HEK293 (cell line): ENCODE results near the gene PRCD.
"Not testable (repeated sequence)": the region's sequence is repeated elsewhere in the genome, so short reads cannot be mapped to it uniquely, and the experiment has no call there.

ENCODE experiments used
- CTCF ChIA-PET: fragments of 350-600 bp; formaldehyde crosslinking; extraction: SDS; loops from one replicate; lab custom pipeline; 2021; ENCODE audit warnings: antibody characterized with exemption; lab: Yijun Ruan, JAX
- POLR2A ChIA-PET: fragments of 300-600 bp; formaldehyde crosslinking; extraction: SDS; loops from one replicate; lab custom pipeline; 2020; ENCODE audit warnings: antibody characterized with exemption, inconsistent platforms; lab: Yijun Ruan, JAX
- H3K27ac ChIP-seq: fragments of 200-500 bp; sonication (Bioruptor generic); 2 replicates; pipeline ENCODE4 v1.5.1; 2014; ENCODE audit warnings: low read depth, low read length, control low read depth, inconsistent platforms; ENCODE audit errors: extremely low read depth
- H3K36me3 ChIP-seq, 2 experiments: fragments of 200-500 bp in 1 of 2; sonication (Bioruptor generic) in 1 of 2; 1 replicate in 1 of 2; 2 replicates in 1 of 2; pipeline ENCODE4 v1.5.1; 2014 to 2017; ENCODE audit warnings: inconsistent platforms in 2 of 2, low read length in 2 of 2; ENCODE audit not compliant: control insufficient read depth in 2 of 2, insufficient read depth in 1 of 2
- H3K4me1 ChIP-seq: fragments of 200-500 bp; sonication (Bioruptor generic); 2 replicates; pipeline ENCODE4 v1.5.1; 2014; ENCODE audit warnings: mild to moderate bottlenecking, low read length, inconsistent platforms; ENCODE audit not compliant: control insufficient read depth, insufficient read depth
- H3K4me3 ChIP-seq: 2 replicates; pipeline ENCODE4 v1.5.1; 2011; ENCODE audit warnings: low read depth, mild to moderate bottlenecking, control low read depth, low read length, moderate library complexity
- H3K9me3 ChIP-seq: fragments of 200-500 bp; sonication (Bioruptor generic); 2 replicates; pipeline ENCODE4 v1.5.1; 2014; ENCODE audit warnings: low read depth, low read length, inconsistent platforms; ENCODE audit not compliant: control insufficient read depth, insufficient read depth
- EGR2 ChIP-seq: fragments of 450-650 bp; formaldehyde crosslinking; IDR thresholded peaks from 2 replicates; pipeline ENCODE4 v1.5.1; 2016; ENCODE audit warnings: low read depth, missing biosample characterization, missing genetic modification characterization
- GLI2 ChIP-seq: fragments of 450-650 bp; formaldehyde crosslinking; IDR thresholded peaks from 2 replicates; pipeline ENCODE4; 2017; ENCODE audit warnings: missing biosample characterization, missing genetic modification characterization, low read depth, borderline replicate concordance
- GLIS1 ChIP-seq: fragments of 450-650 bp; formaldehyde crosslinking; IDR thresholded peaks from 2 replicates; pipeline ENCODE4 v1.5.1; 2016; ENCODE audit warnings: missing biosample characterization, missing genetic modification characterization
- GLIS2 ChIP-seq: fragments of 450-650 bp; formaldehyde crosslinking; IDR thresholded peaks from 2 replicates; pipeline ENCODE4 v1.5.1; 2016; ENCODE audit warnings: missing biosample characterization, missing genetic modification characterization
- HOXC10 ChIP-seq: sonication (generic); formaldehyde crosslinking; IDR thresholded peaks from 2 replicates; pipeline ENCODE4 v1.8.1; 2023; ENCODE audit warnings: mild to moderate bottlenecking, missing genetic modification reagents
- KLF16 ChIP-seq: fragments of 450-650 bp; formaldehyde crosslinking; IDR thresholded peaks from 2 replicates; pipeline ENCODE4 v1.5.1; 2017; ENCODE audit warnings: missing biosample characterization, missing genetic modification characterization
- KLF17 ChIP-seq: fragments of 450-650 bp; formaldehyde crosslinking; IDR thresholded peaks from 2 replicates; pipeline ENCODE4 v1.5.1; 2016; ENCODE audit warnings: missing biosample characterization, missing genetic modification characterization
- KLF7 ChIP-seq: fragments of 450-650 bp; formaldehyde crosslinking; IDR thresholded peaks from 2 replicates; pipeline ENCODE4 v1.5.1; 2016; ENCODE audit warnings: missing biosample characterization, missing genetic modification characterization, borderline replicate concordance
- PRDM10 ChIP-seq: fragments of 450-650 bp; formaldehyde crosslinking; IDR thresholded peaks from 2 replicates; pipeline ENCODE4 v1.5.1; 2016; ENCODE audit warnings: missing biosample characterization, missing genetic modification characterization
- SP2 ChIP-seq: fragments of 450-650 bp; formaldehyde crosslinking; IDR thresholded peaks from 2 replicates; pipeline ENCODE4 v1.5.1; 2016; ENCODE audit warnings: missing biosample characterization, missing genetic modification characterization
- TCF7L2 ChIP-seq: IDR thresholded peaks from 2 replicates; pipeline ENCODE4 v1.6.1; 2011; ENCODE audit warnings: low read depth, mild to moderate bottlenecking, inconsistent platforms, low read length, moderate library complexity, borderline replicate concordance
- ZBTB10 ChIP-seq: fragments of 450-650 bp; formaldehyde crosslinking; IDR thresholded peaks from 2 replicates; pipeline ENCODE4 v1.5.1; 2016; ENCODE audit warnings: missing biosample characterization, missing genetic modification characterization
- ZFHX2 ChIP-seq: fragments of 450-650 bp; formaldehyde crosslinking; conservative IDR thresholded peaks from 2 replicates; pipeline ENCODE4 v1.5.1; 2016; ENCODE audit warnings: missing biosample characterization, missing genetic modification characterization
- ZIC2 ChIP-seq: fragments of 450-650 bp; formaldehyde crosslinking; IDR thresholded peaks from 2 replicates; pipeline ENCODE4 v1.5.1; 2016; ENCODE audit warnings: missing biosample characterization, missing genetic modification characterization
- ZNF513 ChIP-seq: fragments of 450-650 bp; IDR thresholded peaks from 2 replicates; pipeline ENCODE4 v1.5.1; 2018; ENCODE audit warnings: missing biosample characterization, missing genetic modification characterization

Gene PRCD

GRCh38 chr17:76525513-76525833 is 14.4 kb upstream of the PRCD start:
- POLR2A ChIA-PET, H3K9me3 ChIP-seq, H3K4me3 ChIP-seq, H3K36me3 ChIP-seq: not testable (repeated sequence)
- H3K27ac ChIP-seq, result peak overlapping the region; percentile 68; the same call in 1 of the 2 replicates
- CTCF ChIA-PET, result interaction anchor here (0.7 to 7.2 kb wide), 10 partner anchors 15 to 530 kb away, joined by 3 to 87 read pairs (median 26); no protein-coding TSS in a partner anchor
- H3K4me1 ChIP-seq, result peaks cover 16% of the 10 kb centered on the region
- 0 out of 2 replicates have a peak, but pooled peaks have one; percentile 7 for TF ChIP-seq KLF17
- TF ChIP-seq KLF7 (tag by site-specific recombination), result 0 out of 2 replicates have a peak, but pooled peaks have one; percentile 21

GRCh38 chr17:76527016-76527415 is 12.8 kb upstream of the PRCD start:
- not testable (repeated sequence) for H3K9me3 ChIP-seq, H3K4me3 ChIP-seq, H3K27ac ChIP-seq, H3K36me3 ChIP-seq
- peaks cover 16% of the 10 kb centered on the region for H3K4me1 ChIP-seq
- CTCF ChIA-PET, result interaction anchor here (1.2 to 2.4 kb wide), 2 partner anchors 19 to 60 kb away, joined by 4 to 21 read pairs; no protein-coding TSS in a partner anchor
- POLR2A ChIA-PET, result interaction anchor here (2.0 kb wide), 1 partner anchor 30 kb away, joined by 5 read pairs; no protein-coding TSS in a partner anchor

- Histone ChIP-seq H3K4me1 (peaks cover 16% of the 10 kb centered on the region), H3K4me3 (no peak overlapping the region), H3K27ac (no peak overlapping the region), H3K36me3 (no peaks in the 10 kb centered on the region), H3K9me3 (no peaks in the 10 kb centered on the region)
- CTCF ChIA-PET, result interaction anchor here (0.6 to 2.4 kb wide), 11 partner anchors 12 to 224 kb away, joined by 3 to 21 read pairs (median 5); partner anchors contain the start of gene PRCD
- POLR2A ChIA-PET, result interaction anchor here (0.6 to 2.0 kb wide), 4 partner anchors 13 to 157 kb away, joined by 3 to 5 read pairs (median 3); no protein-coding TSS in a partner anchor
- TF ChIP-seq PRDM10, result peak; percentile 34; the same call in 1 of the 2 replicates
- TF ChIP-seq TCF7L2, result no peak
- TF ChIP-seq GLIS2 (tag by site-specific recombination), result peak; percentile 78
- peak; percentile 81 for TF ChIP-seq GLIS1 (tag by site-specific recombination)
- no peak for TF ChIP-seq KLF16 (tag by site-specific recombination)
- TF ChIP-seq ZBTB10 (tag by site-specific recombination), result peak; percentile 46; the same call in 1 of the 2 replicates
- TF ChIP-seq HOXC10 (CRISPR knock-in tag), result no peak
- TF ChIP-seq ZNF513, result peak; percentile 91
- TF ChIP-seq GLI2 (tag by site-specific recombination), result no peak
- peak; percentile 33 for TF ChIP-seq SP2
- peak; percentile 40 for TF ChIP-seq ZFHX2 (tag by site-specific recombination)
- TF ChIP-seq ZIC2 (tag by site-specific recombination), result peak; percentile 50
- peak; percentile 43; the same call in 1 of the 2 replicates for TF ChIP-seq EGR2 (tag by site-specific recombination)
- TF ChIP-seq, all 188 proteins: peak for 9
These were observed 12.3 kb upstream of the PRCD start for GRCh38 chr17:76527430-76528111.
